Measurements from ENCODE around the gene LRRC4B. TPM values are rescaled to one million over a fixed set of nuclear protein-coding genes. Genes with fewer than 3 reads are reported as not detected.

The LRRC4B gene
- total and polyA plus RNA-seq, 2 of the 4 experiments (the other 2 are of a cell fraction) = 0.03 TPM; not detected in 1

DNA sequence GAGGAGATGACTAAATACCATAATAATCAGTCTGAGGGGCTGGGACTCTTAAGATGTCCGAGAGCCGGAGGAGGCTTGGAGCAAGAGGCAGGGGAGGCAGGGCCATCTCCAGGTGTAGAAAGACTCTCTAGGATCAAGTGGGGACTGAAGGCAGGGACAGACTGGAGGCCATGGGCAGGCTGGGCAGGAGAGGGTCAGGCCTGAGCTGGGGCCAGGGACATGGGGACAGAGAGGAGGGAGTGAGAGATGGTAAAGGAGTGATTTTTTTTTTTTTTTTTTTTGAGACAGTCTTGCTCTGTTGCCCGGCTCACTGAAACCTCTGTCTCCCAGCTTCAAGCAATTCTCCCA is 59.4 kb downstream of the LRRC4B start:
- Histone ChIP-seq H2BK120ac (ENCODE audit: low read depth, low read length) (no peak overlapping the region), H3K27me3 (ENCODE audit: control insufficient read depth, insufficient read depth, low read length) (no peaks in the 10 kb centered on the region), H3K36me3 (ENCODE audit: control insufficient read depth, insufficient read depth, low read length) (peaks cover 3% of the 10 kb centered on the region; the same call in 1 of the 2 replicates), H3K14ac (replicated peaks; ENCODE audit: low read depth, low read length) (no peak overlapping the region), H3K79me1 (ENCODE audit: low read depth in 1 of 2, low read length in 2 of 2) (peaks cover 5 to 10% of the 10 kb centered on the region in 2 experiments; a peak in 3 of 4 replicates), H3K4ac (ENCODE audit: low read depth, low read length) (no peak overlapping the region), H3K4me3 (ENCODE audit: insufficient read depth, low read depth, low read length) (no peak overlapping the region), H3K18ac (ENCODE audit: low read depth, low read length) (no peak overlapping the region), H2AK9ac (replicated peaks; ENCODE audit: low read depth, low read length, poor library complexity) (no peak overlapping the region), H2BK5ac (ENCODE audit: low read depth, low read length, poor library complexity, severe bottlenecking) (no peak overlapping the region), H3K9me3 (ENCODE audit: control insufficient read depth, insufficient read depth, low read length) (no peaks in the 10 kb centered on the region), H3K56ac (ENCODE audit: extremely low read depth, insufficient read depth, low read length) (no peak overlapping the region), H4K20me1 (ENCODE audit: insufficient read depth, low read length) (no peaks in the 10 kb centered on the region), H3K9me1 (ENCODE audit: insufficient read depth, low read length) (no peaks in the 10 kb centered on the region; the same call in 1 of the 2 replicates), H3K27ac (ENCODE audit: insufficient read depth, low read length) (no peak overlapping the region), H3K4me2 (ENCODE audit: low read depth, low read length) (no peak overlapping the region), H2AFZ (replicated peaks; ENCODE audit: low read length, poor library complexity) (no peak overlapping the region), H3K4me1 (ENCODE audit: control insufficient read depth, insufficient read depth, low read length) (peaks cover 3% of the 10 kb centered on the region), H4K91ac (ENCODE audit: insufficient read depth, low read depth, low read length) (no peak overlapping the region), H2BK15ac (ENCODE audit: low read depth, low read length) (no peak overlapping the region), H2BK20ac (ENCODE audit: low read depth, low read length) (no peak overlapping the region), H3K9ac (ENCODE audit: low read depth, low read length) (no peak overlapping the region), H4K5ac (ENCODE audit: low read depth, low read length) (no peak overlapping the region), H4K8ac (ENCODE audit: low read depth in 2 of 2, low read length in 2 of 2) (no peak overlapping the region), H3K23ac (ENCODE audit: low read depth, low read length) (0 out of 2 replicates have a peak overlapping the region, but pooled peaks have one; percentile 2), H2AK5ac (ENCODE audit: low read depth, low read length) (no peak overlapping the region)
- DNase-seq (no peak), ATAC-seq (ENCODE audit: low read depth) (no peak)
- TF ChIP-seq CHD1 (IDR thresholded peaks at IDR 0.05; ENCODE audit: low read depth, low read length) = no peak
- TF ChIP-seq SMC3 (IDR thresholded peaks at IDR 0.05; ENCODE audit: low read depth, low read length) = no peak
- TF ChIP-seq RAD21 (IDR thresholded peaks at IDR 0.05; ENCODE audit: low read length) = no peak
- TF ChIP-seq, protein P1, sequence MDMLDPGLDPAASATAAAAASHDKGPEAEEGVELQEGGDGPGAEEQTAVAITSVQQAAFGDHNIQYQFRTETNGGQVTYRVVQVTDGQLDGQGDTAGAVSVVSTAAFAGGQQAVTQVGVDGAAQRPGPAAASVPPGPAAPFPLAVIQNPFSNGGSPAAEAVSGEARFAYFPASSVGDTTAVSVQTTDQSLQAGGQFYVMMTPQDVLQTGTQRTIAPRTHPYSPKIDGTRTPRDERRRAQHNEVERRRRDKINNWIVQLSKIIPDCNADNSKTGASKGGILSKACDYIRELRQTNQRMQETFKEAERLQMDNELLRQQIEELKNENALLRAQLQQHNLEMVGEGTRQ (IDR thresholded peaks at IDR 0.05; ENCODE audit: low read depth, low read length) = no peak
- intact Hi-C loops (cut with micrococcal nuclease) (no loop called here), dilution Hi-C loops (cut with HindIII; ENCODE audit: low sequenced_read_pairs, unreplicated experiment) (no loop called here), in situ Hi-C loops (cut with MboI; ENCODE audit: low sequenced_read_pairs) (no loop called here)
- no CpG with 5 or more reads among the region's 3 CpGs for WGBS, 2 experiments (ENCODE audit: extremely low coverage in 2 of 2, insufficient read length in 1 of 2)
- ChIA-PET POLR2A (ENCODE audit: unreplicated experiment) (no interaction called here), CTCF (no interaction called here)
- no TSS peak for BruUV-seq (replicated peaks)

Data from IMR-90 (cell line).